Panc1 (cell line): ENCODE data around the gene SEMA5B.

Experiments used
- CTCF ChIP-seq: fragments of 450-650 bp; IDR thresholded peaks from 2 replicates; pipeline ENCODE4 v1.5.1; 2017; ENCODE audit warnings: mild to moderate bottlenecking
- POLR2AphosphoS5 ChIP-seq: IDR thresholded peaks from 2 replicates; pipeline ENCODE4 v1.6.1; 2012; ENCODE audit warnings: mild to moderate bottlenecking, low read depth, low read length, moderate library complexity
- TF ChIP-seq, protein P1 (sequence below), 2 experiments: IDR thresholded peaks; 2 replicates each; pipeline ENCODE4 v1.6.1; 2011 to 2012; ENCODE audit warnings: low read depth in 2 of 2, control low read depth in 1 of 2, low read length in 1 of 2, mild to moderate bottlenecking in 1 of 2, moderate library complexity in 1 of 2; ENCODE audit not compliant: insufficient read depth in 1 of 2

GRCh38 chr3:123054109-123054778, 26.7 kb upstream of the SEMA5B start:
- TF ChIP-seq CTCF (no peak), POLR2AphosphoS5 (no peak)
- TF ChIP-seq, protein P1, sequence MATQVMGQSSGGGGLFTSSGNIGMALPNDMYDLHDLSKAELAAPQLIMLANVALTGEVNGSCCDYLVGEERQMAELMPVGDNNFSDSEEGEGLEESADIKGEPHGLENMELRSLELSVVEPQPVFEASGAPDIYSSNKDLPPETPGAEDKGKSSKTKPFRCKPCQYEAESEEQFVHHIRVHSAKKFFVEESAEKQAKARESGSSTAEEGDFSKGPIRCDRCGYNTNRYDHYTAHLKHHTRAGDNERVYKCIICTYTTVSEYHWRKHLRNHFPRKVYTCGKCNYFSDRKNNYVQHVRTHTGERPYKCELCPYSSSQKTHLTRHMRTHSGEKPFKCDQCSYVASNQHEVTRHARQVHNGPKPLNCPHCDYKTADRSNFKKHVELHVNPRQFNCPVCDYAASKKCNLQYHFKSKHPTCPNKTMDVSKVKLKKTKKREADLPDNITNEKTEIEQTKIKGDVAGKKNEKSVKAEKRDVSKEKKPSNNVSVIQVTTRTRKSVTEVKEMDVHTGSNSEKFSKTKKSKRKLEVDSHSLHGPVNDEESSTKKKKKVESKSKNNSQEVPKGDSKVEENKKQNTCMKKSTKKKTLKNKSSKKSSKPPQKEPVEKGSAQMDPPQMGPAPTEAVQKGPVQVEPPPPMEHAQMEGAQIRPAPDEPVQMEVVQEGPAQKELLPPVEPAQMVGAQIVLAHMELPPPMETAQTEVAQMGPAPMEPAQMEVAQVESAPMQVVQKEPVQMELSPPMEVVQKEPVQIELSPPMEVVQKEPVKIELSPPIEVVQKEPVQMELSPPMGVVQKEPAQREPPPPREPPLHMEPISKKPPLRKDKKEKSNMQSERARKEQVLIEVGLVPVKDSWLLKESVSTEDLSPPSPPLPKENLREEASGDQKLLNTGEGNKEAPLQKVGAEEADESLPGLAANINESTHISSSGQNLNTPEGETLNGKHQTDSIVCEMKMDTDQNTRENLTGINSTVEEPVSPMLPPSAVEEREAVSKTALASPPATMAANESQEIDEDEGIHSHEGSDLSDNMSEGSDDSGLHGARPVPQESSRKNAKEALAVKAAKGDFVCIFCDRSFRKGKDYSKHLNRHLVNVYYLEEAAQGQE (IDR thresholded peaks at IDR 0.05; ENCODE audit: insufficient read depth in 1 of 2, low read depth in 2 of 2, low read length in 1 of 2) = no peak
